Liver (tissue), 3 donors: ENCODE results near the gene FLT3LG.

Experiments
- GABPA ChIP-seq, 2 donors: IDR thresholded peaks in 1 of 2; conservative IDR thresholded peaks in 1 of 2; 2 replicates each; pipeline ENCODE4 v1.6.1; 2016; ENCODE audit warnings: antibody characterized with exemption in 2 of 2, mild to moderate bottlenecking in 1 of 2, moderate library complexity in 1 of 2
- JUND ChIP-seq, 2 donors: IDR thresholded peaks; 2 replicates each; pipeline ENCODE4 v1.6.1; 2016; ENCODE audit warnings: antibody characterized with exemption in 2 of 2
- RXRA ChIP-seq, 2 donors: IDR thresholded peaks; 2 replicates each; pipeline ENCODE4 v1.6.1; 2017 to 2018; ENCODE audit warnings: antibody characterized with exemption in 2 of 2, mild to moderate bottlenecking in 1 of 2
- SP1 ChIP-seq: IDR thresholded peaks from 2 replicates; pipeline ENCODE4 v1.6.1; 2018; ENCODE audit warnings: antibody characterized with exemption, mild to moderate bottlenecking
- YY1 ChIP-seq: IDR thresholded peaks from 2 replicates; pipeline ENCODE4 v1.6.1; 2016; ENCODE audit warnings: antibody characterized with exemption, mild to moderate bottlenecking
- ZBTB33 ChIP-seq: IDR thresholded peaks from 2 replicates; pipeline ENCODE4 v1.6.1; 2016; ENCODE audit warnings: antibody characterized with exemption
- TF ChIP-seq, protein P1 (sequence below): fragments of 150-350 bp; IDR thresholded peaks from 2 replicates; pipeline ENCODE4 v1.5.1; 2017; ENCODE audit warnings: improper control_type of control experiment, low read depth, low read length; ENCODE audit not compliant: missing input control
- TF ChIP-seq, protein P2 (sequence below): IDR thresholded peaks from 2 replicates; pipeline ENCODE4 v1.6.1; 2016; ENCODE audit warnings: antibody characterized with exemption
- TF ChIP-seq, protein P3 (sequence below): IDR thresholded peaks from 2 replicates; pipeline ENCODE4 v1.6.1; 2016; ENCODE audit warnings: antibody characterized with exemption, mild to moderate bottlenecking
- donor health status: healthy.
- donor health status: healthy.

- TF ChIP-seq, protein P1, sequence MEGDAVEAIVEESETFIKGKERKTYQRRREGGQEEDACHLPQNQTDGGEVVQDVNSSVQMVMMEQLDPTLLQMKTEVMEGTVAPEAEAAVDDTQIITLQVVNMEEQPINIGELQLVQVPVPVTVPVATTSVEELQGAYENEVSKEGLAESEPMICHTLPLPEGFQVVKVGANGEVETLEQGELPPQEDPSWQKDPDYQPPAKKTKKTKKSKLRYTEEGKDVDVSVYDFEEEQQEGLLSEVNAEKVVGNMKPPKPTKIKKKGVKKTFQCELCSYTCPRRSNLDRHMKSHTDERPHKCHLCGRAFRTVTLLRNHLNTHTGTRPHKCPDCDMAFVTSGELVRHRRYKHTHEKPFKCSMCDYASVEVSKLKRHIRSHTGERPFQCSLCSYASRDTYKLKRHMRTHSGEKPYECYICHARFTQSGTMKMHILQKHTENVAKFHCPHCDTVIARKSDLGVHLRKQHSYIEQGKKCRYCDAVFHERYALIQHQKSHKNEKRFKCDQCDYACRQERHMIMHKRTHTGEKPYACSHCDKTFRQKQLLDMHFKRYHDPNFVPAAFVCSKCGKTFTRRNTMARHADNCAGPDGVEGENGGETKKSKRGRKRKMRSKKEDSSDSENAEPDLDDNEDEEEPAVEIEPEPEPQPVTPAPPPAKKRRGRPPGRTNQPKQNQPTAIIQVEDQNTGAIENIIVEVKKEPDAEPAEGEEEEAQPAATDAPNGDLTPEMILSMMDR, result no peak
- no peak for TF ChIP-seq GABPA (IDR thresholded peaks at IDR 0.05 in 1 of 2, conservative IDR thresholded peaks at IDR 0.05 in 1 of 2)
- TF ChIP-seq, protein P2, sequence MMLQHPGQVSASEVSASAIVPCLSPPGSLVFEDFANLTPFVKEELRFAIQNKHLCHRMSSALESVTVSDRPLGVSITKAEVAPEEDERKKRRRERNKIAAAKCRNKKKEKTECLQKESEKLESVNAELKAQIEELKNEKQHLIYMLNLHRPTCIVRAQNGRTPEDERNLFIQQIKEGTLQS, result no peak
- TF ChIP-seq, protein P3, sequence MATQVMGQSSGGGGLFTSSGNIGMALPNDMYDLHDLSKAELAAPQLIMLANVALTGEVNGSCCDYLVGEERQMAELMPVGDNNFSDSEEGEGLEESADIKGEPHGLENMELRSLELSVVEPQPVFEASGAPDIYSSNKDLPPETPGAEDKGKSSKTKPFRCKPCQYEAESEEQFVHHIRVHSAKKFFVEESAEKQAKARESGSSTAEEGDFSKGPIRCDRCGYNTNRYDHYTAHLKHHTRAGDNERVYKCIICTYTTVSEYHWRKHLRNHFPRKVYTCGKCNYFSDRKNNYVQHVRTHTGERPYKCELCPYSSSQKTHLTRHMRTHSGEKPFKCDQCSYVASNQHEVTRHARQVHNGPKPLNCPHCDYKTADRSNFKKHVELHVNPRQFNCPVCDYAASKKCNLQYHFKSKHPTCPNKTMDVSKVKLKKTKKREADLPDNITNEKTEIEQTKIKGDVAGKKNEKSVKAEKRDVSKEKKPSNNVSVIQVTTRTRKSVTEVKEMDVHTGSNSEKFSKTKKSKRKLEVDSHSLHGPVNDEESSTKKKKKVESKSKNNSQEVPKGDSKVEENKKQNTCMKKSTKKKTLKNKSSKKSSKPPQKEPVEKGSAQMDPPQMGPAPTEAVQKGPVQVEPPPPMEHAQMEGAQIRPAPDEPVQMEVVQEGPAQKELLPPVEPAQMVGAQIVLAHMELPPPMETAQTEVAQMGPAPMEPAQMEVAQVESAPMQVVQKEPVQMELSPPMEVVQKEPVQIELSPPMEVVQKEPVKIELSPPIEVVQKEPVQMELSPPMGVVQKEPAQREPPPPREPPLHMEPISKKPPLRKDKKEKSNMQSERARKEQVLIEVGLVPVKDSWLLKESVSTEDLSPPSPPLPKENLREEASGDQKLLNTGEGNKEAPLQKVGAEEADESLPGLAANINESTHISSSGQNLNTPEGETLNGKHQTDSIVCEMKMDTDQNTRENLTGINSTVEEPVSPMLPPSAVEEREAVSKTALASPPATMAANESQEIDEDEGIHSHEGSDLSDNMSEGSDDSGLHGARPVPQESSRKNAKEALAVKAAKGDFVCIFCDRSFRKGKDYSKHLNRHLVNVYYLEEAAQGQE, result no peak
- TF ChIP-seq YY1, result no peak
- no peak for TF ChIP-seq SP1
- no peak for TF ChIP-seq JUND (IDR thresholded peaks at IDR 0.05)
- no peak for TF ChIP-seq ZBTB33
- TF ChIP-seq RXRA (IDR thresholded peaks at IDR 0.05), result no peak
Measured at GRCh38 chr19:49450405-49450804, 23.6 kb upstream of the FLT3LG start.
